Ovary (tissue), 9 donors: ENCODE data around the gene SPO11. TPM values are rescaled to one million over a fixed set of nuclear protein-coding genes. Genes with fewer than 3 reads are reported as not detected.

Source experiments
- DNase-seq, 5 donors: peaks; one replicate each; pipeline ENCODE4 v3.0.0-alpha.2; 2019 to 2020
- H3K27ac ChIP-seq, 2 donors: fragments of 200-600 bp; one replicate each; pipeline versions ENCODE4 v1.5.1 to v1.8.0; 2019 to 2022
- H3K27me3 ChIP-seq: fragments of 200-600 bp; one replicate; pipeline ENCODE4 v1.8.0; 2022
- H3K36me3 ChIP-seq: fragments of 200-600 bp; sonication (generic); one replicate; pipeline ENCODE4 v1.5.1; 2019
- H3K4me1 ChIP-seq: one replicate; pipeline ENCODE4 v1.8.1; 2013; ENCODE audit warnings: mild to moderate bottlenecking, moderate library complexity; ENCODE audit not compliant: insufficient read depth
- H3K4me3 ChIP-seq: fragments of 200-600 bp; sonication (generic); one replicate; pipeline ENCODE4 v1.5.1; 2017
- H3K9me3 ChIP-seq, 2 donors: fragments of 200-600 bp in 1 of 2; sonication (generic) in 1 of 2; one replicate each; pipeline versions ENCODE4 v1.5.1 to v1.8.1; 2013 to 2019; ENCODE audit warnings: mild to moderate bottlenecking in 1 of 2, moderate library complexity in 1 of 2
- EP300 ChIP-seq: sonication (generic); formaldehyde crosslinking; IDR thresholded peaks from one replicate; pipeline ENCODE4 v1.6.1; 2017; ENCODE audit warnings: antibody characterized with exemption
- POLR2A ChIP-seq: fragments of 450-650 bp; IDR thresholded peaks from one replicate; pipeline ENCODE4 v1.6.1; 2017; ENCODE audit warnings: antibody characterized with exemption, mild to moderate bottlenecking, moderate library complexity
- WGBS, 3 donors: extraction: QIAGEN DNeasy Blood & Tissue Kit in 1 of 3; methylation state at CpG; one replicate each; pipeline versions ENCODE4 v1.1.5 to v1.1.7; 2013 to 2017; 5-methylcytosine and 5-hydroxymethylcytosine counted together
- intact Hi-C, 4 donors: fragments of 100-400 bp; cut with DNase I; formaldehyde crosslinking; loops; one replicate each; pipeline versions ENCODE4 v1.11.0 to v1.15.1; 2022 to 2023
- microRNA-seq, 3 donors: library from miRNA; unstranded; fragments of <30 nt; microRNA quantifications; one replicate each; pipeline versions ENCODE4 to v1.2.0, GENCODE V29; 2019 to 2020
- polyA plus RNA-seq, 2 donors: library from polyadenylated mRNA; stranded (reverse); fragments of 200-250 nt in 1 of 2; fragments of 350-450 nt in 1 of 2; fragmentation: Illumina TruSeq in 1 of 2; extraction: RNeasy Lipid Tissue Mini Kit (QIAGEN cat#74804) in 1 of 2; gene quantifications; one replicate each; pipeline ENCODE4 v1.2.3, GENCODE V29; 2013 to 2014
- small RNA-seq: library from RNA; depleted of rRNA; stranded (forward); fragments of <200 nt; gene quantifications from one replicate; pipeline ENCODE3, GENCODE V24; 2016
- total RNA-seq, 7 donors: library from RNA; depleted of rRNA in 2 of 7; stranded (reverse); fragments of >200 nt in 2 of 7; fragmentation: NEBNext Ultra II Directional in 3 of 7; extraction: Animal tissue kit (Norgen Biotek cat#: 25700) in 3 of 7; gene quantifications; one replicate each; pipeline versions ENCODE4 v1.1.0 to v1.2.4, GENCODE V29; 2016 to 2023
- TF ChIP-seq, protein P1 (sequence below), 3 donors: fragments of 450-650 bp in 2 of 3; fragments of 200-600 bp in 1 of 3; IDR thresholded peaks; one replicate each; pipeline versions ENCODE4 v1.5.1 to v1.8.0; 2016 to 2022; ENCODE audit warnings: antibody characterized with exemption in 3 of 3, mild to moderate bottlenecking in 1 of 3
- donor health status: DM: no; HTN: no; CAD: no; lungs with moderate emphysema.
- donor health status: DM: no; HTN: no; CAD: no.
- donor health status: Bipolar disorder and iron deficiency.
- donor health status: DM: yes; HTN: yes; CAD: no.
- donor health status: DM: no; HTN: no; CAD: no.
- donor health status: DM: yes; HTN: yes; CAD: no.

The SPO11 gene
- total and polyA plus RNA-seq, 9 donors, result not detected

DNA sequence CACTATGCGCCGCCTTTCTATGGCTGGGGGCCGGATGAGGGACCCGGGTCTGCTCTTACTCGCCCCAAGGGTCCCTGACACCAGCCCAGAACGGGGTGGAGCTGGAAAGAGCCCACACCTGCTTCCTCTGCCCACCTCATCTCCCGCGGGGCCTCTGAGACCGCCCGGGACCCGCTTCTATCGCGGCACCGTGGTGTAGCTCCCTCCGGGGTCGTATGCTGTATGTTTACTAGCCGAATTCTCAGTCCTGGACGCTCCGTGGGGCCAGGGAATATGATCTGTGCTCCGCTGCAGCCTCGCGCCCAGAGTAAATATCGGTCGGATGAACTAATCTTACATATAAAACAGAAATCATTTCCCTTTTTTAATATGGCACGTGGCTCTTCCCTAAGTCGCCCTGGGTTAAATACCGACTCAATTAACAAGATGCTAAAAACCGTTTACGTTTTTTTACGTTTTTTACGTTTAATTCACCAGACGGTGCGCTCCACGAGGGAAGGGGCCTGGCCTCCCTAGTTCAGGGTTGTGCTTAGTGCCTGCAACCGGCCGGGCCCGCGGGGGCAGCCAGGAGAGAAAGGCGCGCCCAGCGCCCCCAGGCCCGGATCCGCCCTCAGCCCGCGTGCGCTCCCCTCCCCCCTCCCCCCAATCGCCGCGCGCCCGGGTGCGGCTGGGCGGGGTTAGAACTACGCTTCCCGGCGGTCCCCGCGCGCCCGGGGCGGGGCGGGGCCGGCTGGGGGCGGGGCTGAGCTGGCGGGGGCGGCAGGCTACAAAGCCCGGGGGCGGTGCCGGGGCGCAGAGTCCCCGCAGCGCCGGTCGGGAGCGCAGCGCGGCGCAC is 61.2 kb downstream of the SPO11 start, which contains the start of gene RBM38:
RBM38 (plus strand) TSS at position 793 of the 835 bp plus-strand sequence. CDS start 186 bp downstream, outside the sequence.
- intact Hi-C loops, result loop anchor here in 2 of 4 donors (2.0 to 10.0 kb wide), 2 partner anchors 50 to 204 kb away; no protein-coding TSS in a partner anchor
- Histone ChIP-seq H3K27ac (peak within 1 kb of the TSS; percentile 65 to 84), H3K36me3 (no peaks in the 10 kb centered on the region), H3K4me3 (peak within 1 kb of the TSS; percentile 85), H3K9me3 (no peaks in the 10 kb centered on the region), H3K4me1 (peaks cover 23% of the 10 kb centered on the region), H3K27me3 (no peaks in the 10 kb centered on the region)
- DNase-seq, result peak; percentile 70 to 83 (median 81)
- 25 to 49% (median 41%) methylated on average over 45 to 78 of the region's 78 CpGs for WGBS, 3 donors
- TF ChIP-seq POLR2A, result no peak
- no peak for TF ChIP-seq EP300
- TF ChIP-seq, protein P1, sequence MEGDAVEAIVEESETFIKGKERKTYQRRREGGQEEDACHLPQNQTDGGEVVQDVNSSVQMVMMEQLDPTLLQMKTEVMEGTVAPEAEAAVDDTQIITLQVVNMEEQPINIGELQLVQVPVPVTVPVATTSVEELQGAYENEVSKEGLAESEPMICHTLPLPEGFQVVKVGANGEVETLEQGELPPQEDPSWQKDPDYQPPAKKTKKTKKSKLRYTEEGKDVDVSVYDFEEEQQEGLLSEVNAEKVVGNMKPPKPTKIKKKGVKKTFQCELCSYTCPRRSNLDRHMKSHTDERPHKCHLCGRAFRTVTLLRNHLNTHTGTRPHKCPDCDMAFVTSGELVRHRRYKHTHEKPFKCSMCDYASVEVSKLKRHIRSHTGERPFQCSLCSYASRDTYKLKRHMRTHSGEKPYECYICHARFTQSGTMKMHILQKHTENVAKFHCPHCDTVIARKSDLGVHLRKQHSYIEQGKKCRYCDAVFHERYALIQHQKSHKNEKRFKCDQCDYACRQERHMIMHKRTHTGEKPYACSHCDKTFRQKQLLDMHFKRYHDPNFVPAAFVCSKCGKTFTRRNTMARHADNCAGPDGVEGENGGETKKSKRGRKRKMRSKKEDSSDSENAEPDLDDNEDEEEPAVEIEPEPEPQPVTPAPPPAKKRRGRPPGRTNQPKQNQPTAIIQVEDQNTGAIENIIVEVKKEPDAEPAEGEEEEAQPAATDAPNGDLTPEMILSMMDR (IDR thresholded peaks at IDR 0.05), result no peak

DNA sequence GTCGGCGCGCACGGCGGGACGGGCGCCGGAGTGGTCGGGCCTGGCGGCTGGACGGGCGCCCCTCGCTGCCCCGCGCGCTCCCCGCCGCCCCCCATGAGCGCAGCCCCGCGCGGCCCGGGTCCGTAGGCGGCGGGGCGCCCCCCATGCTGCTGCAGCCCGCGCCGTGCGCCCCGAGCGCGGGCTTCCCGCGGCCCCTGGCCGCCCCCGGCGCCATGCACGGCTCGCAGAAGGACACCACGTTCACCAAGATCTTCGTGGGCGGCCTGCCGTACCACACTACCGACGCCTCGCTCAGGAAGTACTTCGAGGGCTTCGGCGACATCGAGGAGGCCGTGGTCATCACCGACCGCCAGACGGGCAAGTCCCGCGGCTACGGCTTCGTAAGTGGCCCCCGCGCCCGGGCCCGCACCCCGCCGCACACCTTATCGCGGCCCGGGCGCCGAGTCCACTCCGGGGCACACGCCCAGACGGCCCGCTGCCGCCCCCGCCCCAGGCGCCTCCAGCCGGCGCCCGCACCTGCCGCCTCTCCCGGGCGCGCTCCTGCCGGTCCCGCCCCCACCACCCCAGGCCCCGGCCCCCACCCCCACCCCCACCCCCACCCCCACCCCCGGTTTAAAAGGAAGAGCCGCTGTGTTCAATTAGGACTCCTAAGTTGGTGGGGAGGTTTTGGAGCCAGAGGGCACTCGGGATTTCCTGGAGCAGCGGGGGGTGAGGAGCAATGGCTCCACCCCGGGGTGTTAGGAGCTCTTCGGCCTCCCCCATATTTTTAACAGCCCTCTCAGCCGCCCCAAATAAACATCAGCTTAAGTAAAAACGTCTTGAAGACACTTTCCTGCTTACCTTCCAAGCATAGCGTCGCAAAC is 62.1 kb downstream of the SPO11 start:
- Histone ChIP-seq H3K9me3 (no peaks in the 10 kb centered on the region), H3K4me3 (peak overlapping the region; percentile 85), H3K27ac (peak overlapping the region in 1 of 2 donors; percentile 37), H3K4me1 (peaks cover 27% of the 10 kb centered on the region), H3K27me3 (no peaks in the 10 kb centered on the region), H3K36me3 (no peaks in the 10 kb centered on the region)
- peak; percentile 35 to 70 (median 65) for DNase-seq
- intact Hi-C loops, result loop anchor here in 2 of 4 donors (2.0 to 10.0 kb wide), 2 partner anchors 49 to 203 kb away; no protein-coding TSS in a partner anchor
- TF ChIP-seq POLR2A (no peak), EP300 (no peak)
- TF ChIP-seq, protein P1 (IDR thresholded peaks at IDR 0.05), result no peak
- WGBS, 3 donors, result 1 to 8% (median 3%) methylated on average over 13 to 94 of the region's 98 CpGs

DNA sequence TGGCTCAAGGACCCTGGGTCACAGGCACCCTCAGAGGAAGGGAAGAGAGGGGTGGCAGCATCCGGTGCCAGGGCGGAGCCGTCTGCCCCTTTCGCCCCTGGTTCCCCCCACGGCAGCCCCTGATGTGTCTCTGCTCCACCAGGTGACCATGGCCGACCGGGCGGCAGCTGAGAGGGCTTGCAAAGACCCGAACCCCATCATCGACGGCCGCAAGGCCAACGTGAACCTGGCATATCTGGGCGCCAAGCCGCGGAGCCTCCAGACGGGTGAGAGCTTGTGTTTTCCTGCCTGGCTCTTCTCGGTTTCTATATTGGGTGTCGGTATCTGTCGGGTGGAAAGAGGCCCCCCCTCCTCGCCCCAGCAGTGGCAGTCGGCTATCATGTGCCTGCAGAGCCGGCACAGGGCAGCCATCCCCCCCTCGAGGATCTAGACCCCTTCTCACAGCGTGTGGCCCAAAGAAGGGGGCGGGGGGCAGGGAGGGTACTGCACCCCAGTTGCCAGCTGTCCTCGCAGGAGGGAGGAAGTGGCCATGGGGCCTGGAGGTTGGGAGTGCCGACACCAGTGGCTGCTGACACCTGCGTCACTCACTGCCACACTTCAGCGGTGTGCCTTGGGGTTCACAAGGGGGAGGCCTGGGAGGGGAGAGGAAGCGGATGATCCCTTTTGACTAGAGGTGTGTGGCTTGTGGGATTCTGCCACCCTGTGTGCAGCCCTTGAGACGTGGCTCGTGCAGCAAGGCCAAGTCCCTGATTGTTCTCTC is 63.1 kb downstream of the SPO11 start:
- TF ChIP-seq EP300, result no peak
- Histone ChIP-seq H3K4me1 (peaks cover 30% of the 10 kb centered on the region), H3K27me3 (no peaks in the 10 kb centered on the region), H3K36me3 (no peaks in the 10 kb centered on the region), H3K27ac (peak overlapping the region in 1 of 2 donors; percentile 37), H3K4me3 (peak overlapping the region; percentile 85), H3K9me3 (no peaks in the 10 kb centered on the region)
- intact Hi-C loops, result loop anchor here in 1 of 4 donors (10.0 kb wide), 1 partner anchor 202 kb away; no protein-coding TSS in a partner anchor
- DNase-seq, result peak in 4 of 5 donors; percentile 34 to 60 (median 57)
- WGBS, 3 donors, result 21 to 44% (median 25%) methylated on average over 27 to 33 of the region's 33 CpGs

Small RNA genes lying within 50 kb of the gene (microRNA-seq; reads per million reads assigned to microRNA genes)
- gene MIR4325, result 0 reads per million in 3 donors

Small RNA genes lying within 50 kb of the gene (small RNA-seq; reads per million reads assigned to genes)
- gene MIR4325 (not detected), gene RF00019 (not detected), gene RPL39P39 (not detected)

Other genes with a start within 250 kb of the SPO11 start
- 10 to 100 TPM in 1 of 7 donors, 1 to 10 TPM in 3, under 1 TPM in 3; 0.15 to 19.4 (median 1.3) TPM for gene BMP7, start 63.2 kb upstream of the SPO11 start, total RNA-seq
- under 1 TPM; 0.07 to 0.42 TPM for gene BMP7, start 63.2 kb upstream of the SPO11 start, polyA plus RNA-seq
- 10 to 100 TPM; 13.9 to 24.0 (median 19.0) TPM for gene RAE1, start 21.5 kb downstream of the SPO11 start, total RNA-seq
- 10 to 100 TPM; 20.4 to 46.1 TPM for gene RAE1, start 21.5 kb downstream of the SPO11 start, polyA plus RNA-seq
- gene RBM38, start 61.6 kb downstream of the SPO11 start, total RNA-seq, result 10 to 100 TPM; 20.0 to 77.6 (median 39.3) TPM
- 10 to 100 TPM in 1 of 2 donors, 1 to 10 TPM in 1; 6.3 to 36.6 TPM for gene RBM38, start 61.6 kb downstream of the SPO11 start, polyA plus RNA-seq
- gene CTCFL, start 195.3 kb downstream of the SPO11 start, total RNA-seq, result under 1 TPM in 2 of 7 donors, not detected in 5; 0.28 to 0.92 TPM
- under 1 TPM; 0.01 to 0.07 TPM for gene CTCFL, start 195.3 kb downstream of the SPO11 start, polyA plus RNA-seq
- 100 to 1,000 TPM in 1 of 7 donors, 1 to 10 TPM in 4, under 1 TPM in 2; 0.47 to 133 (median 2.0) TPM for gene PCK1, start 231.3 kb downstream of the SPO11 start, total RNA-seq
- under 1 TPM; 0.30 to 0.54 TPM for gene PCK1, start 231.3 kb downstream of the SPO11 start, polyA plus RNA-seq